Neural crest cell (in vitro differentiated cells): ENCODE data around the gene DAZAP1. TPM values are rescaled to one million over a fixed set of nuclear protein-coding genes. Genes with fewer than 3 reads are reported as not detected.
"Not testable (repeated sequence)": the region's sequence is repeated elsewhere in the genome, so short reads cannot be mapped to it uniquely, and the experiment has no call there.

Experiments used
- DNase-seq: peaks from one replicate; pipeline ENCODE4 v3.0.0; 2021; ENCODE audit warnings: low read depth, mixed read lengths, low spot score
- H3K27ac Mint-ChIP-seq: one replicate; pipeline ENCODE4 v1.8.0; 2021; ENCODE audit warnings: mild to moderate bottlenecking, mixed read lengths; ENCODE audit not compliant: unreplicated experiment
- H3K27me3 Mint-ChIP-seq: 2 replicates; pipeline ENCODE4 v1.8.0; 2021; ENCODE audit warnings: low read depth, mild to moderate bottlenecking, mixed read lengths
- H3K36me3 Mint-ChIP-seq: 2 replicates; pipeline ENCODE4 v1.8.0; 2021; ENCODE audit warnings: low read depth, mild to moderate bottlenecking, mixed read lengths
- H3K4me1 Mint-ChIP-seq: 2 replicates; pipeline ENCODE4 v1.8.0; 2021; ENCODE audit warnings: mixed read lengths
- H3K4me3 Mint-ChIP-seq: one replicate; pipeline ENCODE4 v1.8.0; 2021; ENCODE audit warnings: mild to moderate bottlenecking, mixed read lengths
- H3K9me3 Mint-ChIP-seq: 2 replicates; pipeline ENCODE4 v1.8.0; 2021; ENCODE audit warnings: mixed read lengths
- total RNA-seq: library from RNA; stranded (reverse); gene quantifications from 2 replicates; pipeline ENCODE4 v1.2.1, GENCODE V29; 2021
- TF ChIP-seq, protein P1 (sequence below): fragments of 200-600 bp; sonication (generic); conservative IDR thresholded peaks from 2 replicates; pipeline ENCODE4 v1.5.0; 2021; ENCODE audit warnings: antibody characterized with exemption, mild to moderate bottlenecking

The DAZAP1 gene
- total RNA-seq, 1 donor from 2014 or later, result 146 TPM

DNA sequence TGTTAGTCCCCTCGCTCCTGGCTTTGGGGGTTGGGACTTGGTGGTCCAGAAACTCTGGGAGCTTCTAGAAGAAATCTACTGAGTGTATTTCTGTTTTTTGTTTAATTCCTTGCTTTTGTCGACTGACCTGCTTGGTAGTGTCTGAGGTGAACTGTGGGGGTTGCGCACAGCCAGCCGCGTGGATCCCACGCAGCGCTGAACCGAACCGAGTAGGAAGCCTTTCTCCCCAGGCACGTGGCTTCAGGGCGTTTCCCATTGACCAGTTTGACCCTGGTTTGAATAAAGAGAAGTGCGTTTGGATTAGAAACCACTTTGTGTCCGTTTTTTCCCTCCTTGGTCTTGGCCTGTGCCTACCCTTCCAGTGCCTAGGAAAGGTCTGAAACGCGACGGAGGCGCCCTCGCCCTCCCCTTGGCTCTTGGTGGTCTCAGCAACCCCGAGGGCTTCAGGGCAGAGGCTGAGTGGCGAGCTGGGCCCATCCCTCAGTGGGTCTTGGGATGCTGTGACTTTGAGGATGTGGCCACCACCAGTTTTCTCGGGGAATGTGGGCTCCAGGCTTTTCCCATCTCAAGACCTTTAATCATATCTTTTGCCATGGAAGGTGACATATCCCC is 28.1 kb downstream of the DAZAP1 start:
- Mint-ChIP-seq H3K4me3 (peak overlapping the region; percentile 58), H3K27me3 (peaks cover 5% of the 10 kb centered on the region), H3K9me3 (no peaks in the 10 kb centered on the region), H3K36me3 (peaks cover 15% of the 10 kb centered on the region), H3K27ac (peak overlapping the region; percentile 94), H3K4me1 (peaks cover 14% of the 10 kb centered on the region)
- DNase-seq, result no peak
- TF ChIP-seq, protein P1, sequence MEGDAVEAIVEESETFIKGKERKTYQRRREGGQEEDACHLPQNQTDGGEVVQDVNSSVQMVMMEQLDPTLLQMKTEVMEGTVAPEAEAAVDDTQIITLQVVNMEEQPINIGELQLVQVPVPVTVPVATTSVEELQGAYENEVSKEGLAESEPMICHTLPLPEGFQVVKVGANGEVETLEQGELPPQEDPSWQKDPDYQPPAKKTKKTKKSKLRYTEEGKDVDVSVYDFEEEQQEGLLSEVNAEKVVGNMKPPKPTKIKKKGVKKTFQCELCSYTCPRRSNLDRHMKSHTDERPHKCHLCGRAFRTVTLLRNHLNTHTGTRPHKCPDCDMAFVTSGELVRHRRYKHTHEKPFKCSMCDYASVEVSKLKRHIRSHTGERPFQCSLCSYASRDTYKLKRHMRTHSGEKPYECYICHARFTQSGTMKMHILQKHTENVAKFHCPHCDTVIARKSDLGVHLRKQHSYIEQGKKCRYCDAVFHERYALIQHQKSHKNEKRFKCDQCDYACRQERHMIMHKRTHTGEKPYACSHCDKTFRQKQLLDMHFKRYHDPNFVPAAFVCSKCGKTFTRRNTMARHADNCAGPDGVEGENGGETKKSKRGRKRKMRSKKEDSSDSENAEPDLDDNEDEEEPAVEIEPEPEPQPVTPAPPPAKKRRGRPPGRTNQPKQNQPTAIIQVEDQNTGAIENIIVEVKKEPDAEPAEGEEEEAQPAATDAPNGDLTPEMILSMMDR, result no peak

DNA sequence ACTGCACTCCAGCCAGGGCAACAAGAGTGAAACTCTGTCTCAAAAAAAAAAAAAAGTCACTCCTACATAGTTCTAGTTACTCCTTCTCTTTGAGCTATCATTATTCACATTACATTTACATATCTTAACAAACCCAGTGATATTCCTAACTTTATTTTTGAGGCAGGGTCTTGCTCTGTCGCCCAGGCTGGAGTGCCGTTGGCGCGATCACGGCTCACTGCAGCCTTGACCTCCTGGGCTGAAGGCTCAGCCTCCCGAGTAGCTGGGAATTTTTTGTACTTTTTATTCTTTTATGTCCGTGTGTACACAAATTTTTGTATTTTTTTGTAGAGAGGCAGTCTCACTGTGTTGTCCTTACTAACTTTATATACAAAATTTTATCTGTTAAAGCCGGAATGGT is 30.2 kb downstream of the DAZAP1 start:
- Mint-ChIP-seq H3K27ac (no peak overlapping the region), H3K27me3 (peaks cover 9% of the 10 kb centered on the region), H3K4me1 (peaks cover 19% of the 10 kb centered on the region), H3K9me3 (no peaks in the 10 kb centered on the region), H3K36me3 (peaks cover 27% of the 10 kb centered on the region), H3K4me3 (peak overlapping the region; percentile 98)
- TF ChIP-seq, protein P1, result no peak
- no peak for DNase-seq

DNA sequence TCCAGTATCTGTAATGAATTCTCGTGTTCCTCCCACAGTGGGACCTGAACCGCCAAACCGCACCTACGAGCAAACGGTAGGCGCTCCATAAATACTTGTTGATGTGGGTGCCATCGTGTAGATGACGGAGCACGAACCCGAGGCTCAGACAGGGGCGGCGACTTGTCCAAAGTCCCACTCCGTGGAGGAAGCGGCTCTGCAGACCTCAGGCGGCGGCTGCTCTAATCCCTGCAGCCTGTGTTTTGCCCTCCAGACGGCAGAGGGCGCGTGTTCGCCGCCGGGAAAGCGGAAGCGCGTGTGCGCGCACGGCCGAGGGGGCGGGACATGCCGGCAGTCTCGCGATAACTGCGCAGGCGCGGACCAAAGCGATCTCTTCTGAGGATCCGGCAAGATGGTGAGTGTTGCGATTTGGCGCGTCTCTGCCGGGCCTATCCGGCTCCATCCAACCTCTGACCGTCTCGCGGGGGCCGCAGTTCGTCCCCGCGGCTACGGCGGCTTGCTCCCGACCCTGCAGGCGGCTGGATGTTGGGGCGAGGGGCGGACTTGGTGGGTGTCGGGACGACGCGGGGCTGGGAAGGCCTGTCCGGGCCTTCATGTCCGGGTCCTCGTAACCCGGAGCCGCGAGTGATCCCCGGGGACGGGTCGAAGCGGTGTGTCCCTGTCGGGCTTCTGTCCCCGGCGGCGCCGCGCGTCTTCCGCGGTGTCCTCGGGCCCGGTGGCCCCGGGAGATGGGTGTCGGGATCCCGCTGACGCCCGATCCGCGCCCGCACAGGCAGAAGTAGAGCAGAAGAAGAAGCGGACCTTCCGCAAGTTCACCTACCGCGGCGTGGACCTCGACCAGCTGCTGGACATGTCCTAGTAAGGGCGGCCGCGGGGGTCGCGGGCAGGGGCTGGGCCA is 30.9 kb downstream of the DAZAP1 start, which contains the start of gene RPS15:
Gene RPS15, plus strand, starts transcription at position 362 of the 898 bp plus-strand sequence. Its CDS starts 30 bp downstream, at position 392.
- H3K36me3 Mint-ChIP-seq, result peaks cover 29% of the 10 kb centered on the region
- TF ChIP-seq, protein P1, result peak; percentile 90
- peak within 1 kb of the TSS; percentile 100 for H3K27ac Mint-ChIP-seq
- peaks cover 22% of the 10 kb centered on the region for H3K4me1 Mint-ChIP-seq
- no peaks in the 10 kb centered on the region for H3K9me3 Mint-ChIP-seq
- H3K4me3 Mint-ChIP-seq, result peak within 1 kb of the TSS; percentile 98
- peaks cover 12% of the 10 kb centered on the region for H3K27me3 Mint-ChIP-seq
- peak; percentile 95 for DNase-seq

DNA sequence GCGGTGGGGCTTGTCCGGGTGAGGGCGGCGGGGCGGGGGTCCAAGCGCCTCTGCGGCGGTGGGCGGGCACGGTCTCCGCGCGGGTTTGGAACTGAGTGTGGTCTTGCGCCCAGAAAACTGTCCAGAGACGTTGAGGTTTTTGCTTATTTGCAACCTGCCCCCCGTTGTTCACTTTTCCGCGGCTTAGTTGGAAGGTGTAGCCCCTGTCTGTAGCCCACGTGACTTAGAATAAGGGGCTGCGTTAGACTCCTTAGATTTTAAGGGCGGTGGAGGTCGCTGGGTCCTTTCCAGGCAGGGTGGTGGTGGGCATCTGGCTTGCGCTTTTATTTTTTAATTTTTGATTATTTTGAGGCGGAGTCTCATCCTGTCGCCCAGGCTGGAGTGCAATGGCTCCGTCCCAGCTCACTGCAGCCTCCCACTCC is 31.6 kb downstream of the DAZAP1 start:
- no peaks in the 10 kb centered on the region for H3K9me3 Mint-ChIP-seq

DNA sequence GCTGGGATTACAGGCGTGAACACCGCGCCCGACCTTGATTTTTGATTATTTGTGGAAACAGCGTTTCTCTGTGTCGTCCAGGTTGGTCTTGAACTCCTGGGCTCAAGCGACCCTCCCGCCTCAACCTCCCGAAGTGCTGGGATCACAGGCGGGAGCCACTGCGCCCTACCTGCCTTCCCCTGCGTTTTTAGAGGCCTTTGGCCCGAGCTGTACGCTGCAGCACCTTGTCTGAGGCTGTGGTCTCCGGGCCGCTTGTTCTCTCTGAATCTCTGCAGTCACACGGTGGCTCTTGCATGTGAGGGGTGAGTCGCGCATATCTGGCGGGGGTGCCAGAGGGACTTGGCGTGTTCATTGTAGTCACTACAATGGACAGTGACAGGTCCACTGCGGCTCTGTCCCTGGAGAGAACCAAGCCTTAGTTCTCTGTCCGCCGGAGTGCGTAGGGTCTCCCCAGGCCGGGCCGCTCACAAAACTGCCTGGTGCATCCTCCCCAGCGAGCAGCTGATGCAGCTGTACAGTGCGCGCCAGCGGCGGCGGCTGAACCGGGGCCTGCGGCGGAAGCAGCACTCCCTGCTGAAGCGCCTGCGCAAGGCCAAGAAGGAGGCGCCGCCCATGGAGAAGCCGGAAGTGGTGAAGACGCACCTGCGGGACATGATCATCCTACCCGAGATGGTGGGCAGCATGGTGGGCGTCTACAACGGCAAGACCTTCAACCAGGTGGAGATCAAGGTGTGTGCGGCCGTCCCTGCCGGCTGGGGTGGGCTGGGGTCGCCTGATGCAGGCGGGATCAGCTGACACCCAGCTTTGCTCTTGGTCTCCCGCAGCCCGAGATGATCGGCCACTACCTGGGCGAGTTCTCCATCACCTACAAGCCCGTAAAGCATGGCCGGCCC is 32.4 kb downstream of the DAZAP1 start:
- DNase-seq, H3K9me3 Mint-ChIP-seq: not testable (repeated sequence)
- Mint-ChIP-seq H3K27me3 (peaks cover 18% of the 10 kb centered on the region), H3K4me3 (peak overlapping the region; percentile 98), H3K4me1 (peaks cover 22% of the 10 kb centered on the region), H3K36me3 (peaks cover 29% of the 10 kb centered on the region), H3K27ac (peak overlapping the region; percentile 90)

More for the DNA sequence above, 31.6 kb downstream of the DAZAP1 start:
- Mint-ChIP-seq H3K4me1 (peaks cover 22% of the 10 kb centered on the region), H3K27me3 (peaks cover 12% of the 10 kb centered on the region), H3K4me3 (peak overlapping the region; percentile 98), H3K36me3 (peaks cover 29% of the 10 kb centered on the region), H3K27ac (peak overlapping the region; percentile 98)
- DNase-seq, result no peak
- TF ChIP-seq, protein P1, result no peak
